Measurements from ENCODE around the gene C10orf95.

Gene C10orf95

GRCh38 chr10:102470579-102471546 lies 19.5 kb upstream of the C10orf95 start (continued):
- TF ChIP-seq TSHZ1 (tag by site-specific recombination; IDR thresholded peaks at IDR 0.05; ENCODE audit: borderline replicate concordance) (no peak), KLF10 (tag by site-specific recombination; IDR thresholded peaks at IDR 0.05) (no peak), ZSCAN4 (tag by site-specific recombination; IDR thresholded peaks at IDR 0.05) (no peak), ZNF146 (tag by site-specific recombination; IDR thresholded peaks at IDR 0.05) (no peak), ZNF140 (tag by site-specific recombination; IDR thresholded peaks at IDR 0.05) (no peak), ZNF549 (tag by site-specific recombination; IDR thresholded peaks at IDR 0.05) (no peak), FEZF1 (tag by site-specific recombination; IDR thresholded peaks at IDR 0.05) (no peak), ZNF148 (tag by site-specific recombination; IDR thresholded peaks at IDR 0.05; ENCODE audit: borderline replicate concordance) (no peak), ZNF544 (tag by site-specific recombination; IDR thresholded peaks at IDR 0.05) (no peak), SALL2 (tag by site-specific recombination; IDR thresholded peaks at IDR 0.05; ENCODE audit: borderline replicate concordance) (no peak), ZNF121 (tag by site-specific recombination; IDR thresholded peaks at IDR 0.05) (no peak)

- no peaks in the 10 kb centered on the region for H3K4me1 ChIP-seq (ENCODE audit: control insufficient read depth, insufficient read depth, low read length)
- no peaks in the 10 kb centered on the region for H3K9me3 ChIP-seq (ENCODE audit: control insufficient read depth, insufficient read depth, low read depth, low read length)
- CTCF ChIA-PET = interaction anchor here (0.5 to 3.2 kb wide), 4 partner anchors 10 to 299 kb away, joined by 3 to 8 read pairs (median 3); no protein-coding TSS in a partner anchor
- no peak overlapping the region for H3K4me3 ChIP-seq (ENCODE audit: low read depth, low read length)
- POLR2A ChIA-PET = interaction anchor here (0.7 kb wide), 1 partner anchor 11 kb away, joined by 3 read pairs; no protein-coding TSS in a partner anchor
- no peak overlapping the region for H3K27ac ChIP-seq (ENCODE audit: extremely low read depth, low read depth, low read length)
- no peak for TF ChIP-seq EGR2 (tag by site-specific recombination; IDR thresholded peaks at IDR 0.05; ENCODE audit: low read depth)
- no peak for TF ChIP-seq ZNF18 (tag by site-specific recombination; IDR thresholded peaks at IDR 0.05)
- TF ChIP-seq ZNF677 (tag by site-specific recombination; IDR thresholded peaks at IDR 0.05) = no peak
- no peak for TF ChIP-seq ZBTB1 (tag by site-specific recombination; IDR thresholded peaks at IDR 0.05)
- no peak for TF ChIP-seq ZNF155 (tag by site-specific recombination; IDR thresholded peaks at IDR 0.05)
- TF ChIP-seq ZNF660 (tag by site-specific recombination; IDR thresholded peaks at IDR 0.05) = no peak
- no peak for TF ChIP-seq ZNF561 (tag by site-specific recombination; IDR thresholded peaks at IDR 0.05; ENCODE audit: borderline replicate concordance)
- TF ChIP-seq MEIS1 (CRISPR knock-in tag; IDR thresholded peaks at IDR 0.05; ENCODE audit: borderline replicate concordance) = no peak
- no peak for TF ChIP-seq ZBTB44 (tag by site-specific recombination; IDR thresholded peaks at IDR 0.05)
- no peak for TF ChIP-seq ZNF433 (tag by site-specific recombination; IDR thresholded peaks at IDR 0.05; ENCODE audit: low read depth)
- no peak for TF ChIP-seq PRDM6 (tag by site-specific recombination; IDR thresholded peaks at IDR 0.05)
- peaks cover 0 to 17% of the 10 kb centered on the region in 2 experiments; a peak in 1 of 3 replicates for H3K36me3 ChIP-seq (ENCODE audit: control insufficient read depth in 2 of 2, insufficient read depth in 1 of 2, low read length in 2 of 2)
Measured at GRCh38 chr10:102468683-102469082, 17.3 kb upstream of the C10orf95 start.
